ENCODE results near the gene DUSP8.
"Not testable (repeated sequence)": the region's sequence is repeated elsewhere in the genome, so short reads cannot be mapped to it uniquely, and the experiment has no call there.

DUSP8 gene

GRCh38 chr11:1589996-1590395 is 17.9 kb upstream of the DUSP8 start:
- DNase-seq (ENCODE audit: extremely low read depth in 1 of 2, low read depth in 1 of 2) = no peak

GRCh38 chr11:1589191-1589963 is 17.3 kb upstream of the DUSP8 start:
- DNase-seq (ENCODE audit: extremely low read depth in 1 of 2, low read depth in 1 of 2) = not testable (repeated sequence)

DNA sequence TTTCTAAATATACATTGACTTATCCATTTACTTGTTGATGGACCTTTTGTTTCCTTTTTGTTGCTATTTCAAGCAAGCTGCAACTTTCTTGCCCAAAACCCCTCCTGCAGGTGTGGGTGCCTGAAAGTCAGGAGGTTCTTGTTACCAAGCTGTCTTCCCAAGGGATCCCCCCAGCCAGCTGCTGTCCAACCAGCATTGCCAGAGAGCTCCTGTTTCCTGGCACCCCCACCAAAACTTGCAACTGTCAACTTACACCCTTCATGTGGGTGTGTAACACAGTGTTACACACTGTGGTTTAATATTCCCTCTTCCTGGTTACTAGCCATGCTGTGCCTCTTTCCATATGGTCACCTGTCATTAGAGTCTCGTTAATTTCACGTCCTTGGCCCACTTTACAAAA is 14.6 kb upstream of the DUSP8 start:
- no peak for DNase-seq (ENCODE audit: extremely low read depth in 1 of 2, low read depth in 1 of 2)

GRCh38 chr11:1584661-1585370 is 12.7 kb upstream of the DUSP8 start, which contains the start of gene KRTAP5-1:
KRTAP5-1 (minus strand) TSS chr11:1585283; CDS start chr11:1585249, 34 bp downstream.
- DNase-seq (ENCODE audit: extremely low read depth in 1 of 2, low read depth in 1 of 2) = not testable (repeated sequence)

- DNase-seq (ENCODE audit: extremely low read depth in 1 of 2, low read depth in 1 of 2) = not testable (repeated sequence)
These were observed 10.8 kb upstream of the DUSP8 start for GRCh38 chr11:1582909-1583308.

DNA sequence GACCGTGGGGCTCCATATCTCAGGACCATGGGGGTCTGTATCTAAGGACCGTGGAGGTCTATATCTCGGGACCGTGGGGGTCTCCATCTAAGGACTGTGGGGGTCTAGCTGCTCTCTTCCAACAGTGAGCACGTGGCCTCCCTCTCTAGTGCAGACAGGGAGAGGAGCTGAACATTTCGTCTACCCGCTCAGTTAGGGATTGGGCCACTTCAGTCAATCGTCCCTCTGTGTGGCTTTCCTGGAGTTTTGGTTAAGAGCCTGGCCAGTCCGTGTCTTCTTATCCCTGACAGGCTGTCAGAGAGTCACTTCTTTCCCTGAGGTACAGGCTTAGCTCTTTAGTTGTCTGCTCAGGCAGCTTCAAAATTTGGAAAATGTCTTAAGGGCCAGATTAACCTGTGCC is 9.9 kb upstream of the DUSP8 start:
- DNase-seq (ENCODE audit: extremely low read depth in 1 of 2, low read depth in 1 of 2) = no peak

DNA sequence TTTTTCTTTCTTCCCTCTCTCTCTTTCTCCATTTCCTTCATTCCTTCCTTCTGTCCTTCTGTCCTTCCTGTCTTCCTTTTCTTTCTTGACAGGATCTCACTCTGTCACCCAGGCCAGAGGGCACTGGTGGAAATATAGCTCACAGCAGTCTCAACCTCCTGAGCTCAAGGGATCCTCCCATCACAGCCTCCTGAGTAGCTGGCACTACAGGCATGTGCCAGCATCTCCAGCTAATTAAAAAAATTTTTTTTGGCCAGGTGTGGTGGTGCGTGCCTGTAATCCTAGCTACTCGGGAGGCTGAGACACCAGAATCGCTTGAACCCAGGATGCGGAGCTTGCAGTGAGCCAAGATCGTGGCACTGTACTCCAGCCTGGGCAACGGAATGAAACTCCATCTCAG is 4.8 kb upstream of the DUSP8 start:
- no peak for DNase-seq (ENCODE audit: extremely low read depth in 1 of 2, low read depth in 1 of 2)

GRCh38 chr11:1575756-1576155 is 3.7 kb upstream of the DUSP8 start:
- not testable (repeated sequence) for DNase-seq (ENCODE audit: extremely low read depth in 1 of 2, low read depth in 1 of 2)

DNA sequence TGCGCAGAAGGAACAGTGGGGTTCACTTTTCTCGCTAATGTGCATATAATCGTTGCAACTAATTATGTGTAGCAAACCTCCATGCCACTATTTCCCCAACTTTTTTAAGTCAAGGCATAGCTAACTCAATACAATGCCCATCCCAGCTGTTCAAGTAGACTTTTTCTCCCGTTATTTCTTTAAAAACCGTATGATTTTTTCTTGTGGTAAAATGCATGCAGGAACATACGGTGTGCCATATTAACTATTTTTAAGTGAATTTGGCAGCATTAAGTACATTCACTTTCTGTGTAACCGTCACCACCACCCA is 2.8 kb upstream of the DUSP8 start:
- DNase-seq (ENCODE audit: extremely low read depth in 1 of 2, low read depth in 1 of 2) = no peak

DNA sequence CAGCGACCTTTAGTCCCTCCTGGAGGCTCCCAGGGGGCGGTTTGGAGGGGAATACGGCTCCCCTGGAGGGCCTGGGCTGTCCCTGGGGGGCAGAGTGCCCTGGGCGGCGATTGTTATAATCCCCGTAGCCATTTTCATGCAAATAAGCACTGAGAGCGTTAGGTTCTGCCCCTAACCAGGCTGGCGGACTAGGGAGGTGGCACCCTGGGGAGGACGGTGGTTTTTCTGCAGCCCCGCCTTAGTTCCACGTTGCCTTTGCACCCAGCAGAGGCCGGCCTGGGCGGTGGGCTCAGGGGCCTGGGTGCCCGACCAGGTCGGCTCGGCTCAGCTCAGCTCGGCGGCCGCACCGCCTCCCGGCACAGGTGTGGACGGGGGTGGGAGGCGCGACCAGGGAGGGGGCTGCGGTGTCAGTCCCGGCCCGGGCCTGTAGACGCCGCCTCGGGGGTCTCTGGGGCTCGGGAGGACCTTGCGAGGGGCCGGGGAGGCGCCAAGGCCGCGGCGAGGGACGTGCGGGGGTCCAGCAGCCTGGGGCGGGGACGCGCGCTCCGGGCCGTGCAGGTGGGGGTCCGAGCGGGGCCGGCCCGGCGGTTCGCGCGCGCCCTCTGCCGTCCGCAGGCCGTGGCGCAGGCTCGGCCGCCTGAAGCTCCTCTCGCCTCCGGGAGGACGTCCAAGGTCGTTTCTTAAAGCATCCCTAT is 2.3 kb upstream of the DUSP8 start:
- DNase-seq (ENCODE audit: extremely low read depth in 1 of 2, low read depth in 1 of 2) = peak in 1 of 2 donors; percentile 44

GRCh38 chr11:1573903-1574237 is 1.8 kb upstream of the DUSP8 start:
- no peak for DNase-seq (ENCODE audit: extremely low read depth in 1 of 2, low read depth in 1 of 2)

DNA sequence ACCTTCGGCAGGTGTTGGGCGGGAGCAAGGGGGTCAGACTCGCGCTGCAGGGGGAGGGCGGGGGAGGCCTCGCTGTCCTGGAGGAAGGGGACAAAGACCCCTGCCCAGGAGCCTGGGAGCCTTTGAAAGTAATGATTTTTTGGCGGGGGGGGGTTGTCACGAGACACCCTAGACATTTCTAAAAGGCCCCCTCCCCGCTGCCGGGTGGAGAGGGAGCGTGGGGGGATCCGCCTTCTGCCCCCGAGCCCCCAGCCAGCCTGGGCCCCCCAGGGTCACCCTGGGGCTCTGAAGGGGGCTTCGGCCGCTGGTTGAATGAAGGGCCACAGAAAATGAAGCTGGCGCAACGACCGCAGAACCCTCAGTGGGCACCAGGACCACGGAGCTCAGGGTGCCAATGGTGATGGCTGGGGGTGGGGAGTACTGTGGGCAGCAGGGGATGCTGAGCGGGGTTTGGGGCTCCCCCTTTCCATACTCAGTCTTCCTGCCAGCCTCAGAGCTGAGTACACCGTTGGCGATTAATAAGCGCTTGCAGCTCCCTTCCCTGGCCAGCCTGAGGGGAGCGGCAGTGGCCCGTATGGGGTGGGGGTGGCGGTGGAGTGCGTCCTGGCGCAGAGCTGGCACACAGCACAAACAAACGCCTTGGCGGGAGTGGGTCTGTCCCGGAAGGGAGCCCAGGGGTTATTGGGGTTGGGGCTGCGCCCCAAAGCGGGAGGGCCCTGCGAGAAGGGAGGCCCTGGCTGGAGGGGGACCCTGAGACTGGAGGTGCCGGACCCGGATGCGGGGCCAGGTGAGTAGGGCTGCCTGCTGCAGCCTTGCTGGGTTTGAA is 1.2 kb upstream of the DUSP8 start:
- no peak for DNase-seq (ENCODE audit: extremely low read depth in 1 of 2, low read depth in 1 of 2)

GRCh38 chr11:1571760-1572196 is 293 bp downstream of the DUSP8 start:
- DNase-seq (ENCODE audit: extremely low read depth in 1 of 2, low read depth in 1 of 2) = no peak

GRCh38 chr11:1570896-1571759 is 943 bp downstream of the DUSP8 start:
- DNase-seq (ENCODE audit: extremely low read depth in 1 of 2, low read depth in 1 of 2) = no peak

GRCh38 chr11:1570531-1570895 is 1.6 kb downstream of the DUSP8 start:
- no peak for DNase-seq (ENCODE audit: extremely low read depth in 1 of 2, low read depth in 1 of 2)

DNA sequence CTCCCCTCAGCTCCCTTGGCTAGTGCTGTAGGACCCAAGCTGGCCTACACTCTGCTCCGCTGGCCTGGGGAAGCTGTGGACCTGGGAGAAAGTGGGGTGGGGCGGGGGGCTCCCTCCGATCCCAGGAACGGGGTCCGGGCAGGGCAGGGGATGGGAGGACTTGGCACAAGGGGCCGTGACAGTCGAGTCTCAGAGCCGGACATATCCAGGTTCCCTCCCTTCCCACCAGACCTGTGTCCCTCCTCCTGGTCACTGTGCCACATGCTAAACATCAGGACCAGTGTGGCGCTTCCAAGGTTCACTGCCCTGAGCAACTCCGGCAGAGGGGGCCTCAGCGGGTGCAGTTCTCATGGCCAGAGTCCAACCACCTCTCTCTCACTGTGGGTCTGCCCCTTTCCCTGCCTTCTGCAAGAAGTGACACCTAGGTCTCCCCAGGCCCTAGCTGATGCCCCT is 2.0 kb downstream of the DUSP8 start:
- DNase-seq (ENCODE audit: extremely low read depth in 1 of 2, low read depth in 1 of 2) = no peak

GRCh38 chr11:1569251-1569780 is 2.8 kb downstream of the DUSP8 start:
- no peak for DNase-seq (ENCODE audit: extremely low read depth in 1 of 2, low read depth in 1 of 2)

DNA sequence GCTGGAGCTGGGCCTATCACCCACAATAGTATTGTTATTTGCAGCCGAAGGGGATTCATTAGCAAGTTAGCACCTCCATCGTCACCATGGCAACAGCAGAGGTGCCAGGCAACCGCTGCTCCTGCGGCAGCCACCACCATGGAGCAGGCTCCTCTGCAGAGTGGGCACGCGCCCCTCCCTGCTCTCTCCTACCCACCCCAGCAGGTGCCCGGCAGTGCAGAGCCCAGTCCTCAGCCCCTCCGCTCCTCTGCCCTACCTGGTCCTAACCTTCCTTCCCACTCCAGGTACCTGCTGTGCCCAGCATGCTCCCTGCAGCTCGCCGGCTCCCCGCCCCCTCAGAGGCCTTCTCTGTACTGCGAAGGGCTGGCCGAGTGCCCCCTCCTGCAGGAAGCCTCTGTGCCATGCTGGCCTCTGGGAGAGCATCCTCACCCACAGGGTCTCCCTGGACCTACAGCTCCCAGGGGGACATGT is 3.6 kb downstream of the DUSP8 start:
- DNase-seq (ENCODE audit: extremely low read depth in 1 of 2, low read depth in 1 of 2) = peak in 1 of 2 donors; percentile 42

- no peak for DNase-seq (ENCODE audit: extremely low read depth in 1 of 2, low read depth in 1 of 2)
These were observed 4.4 kb downstream of the DUSP8 start for GRCh38 chr11:1567721-1568100.

All from activated CD8-positive, alpha-beta memory T cell treated with anti-CD3 and anti-CD28 coated beads for 1 hour (primary cell).